ENCODE measurements around the gene A2M.

Gene A2M

DNA sequence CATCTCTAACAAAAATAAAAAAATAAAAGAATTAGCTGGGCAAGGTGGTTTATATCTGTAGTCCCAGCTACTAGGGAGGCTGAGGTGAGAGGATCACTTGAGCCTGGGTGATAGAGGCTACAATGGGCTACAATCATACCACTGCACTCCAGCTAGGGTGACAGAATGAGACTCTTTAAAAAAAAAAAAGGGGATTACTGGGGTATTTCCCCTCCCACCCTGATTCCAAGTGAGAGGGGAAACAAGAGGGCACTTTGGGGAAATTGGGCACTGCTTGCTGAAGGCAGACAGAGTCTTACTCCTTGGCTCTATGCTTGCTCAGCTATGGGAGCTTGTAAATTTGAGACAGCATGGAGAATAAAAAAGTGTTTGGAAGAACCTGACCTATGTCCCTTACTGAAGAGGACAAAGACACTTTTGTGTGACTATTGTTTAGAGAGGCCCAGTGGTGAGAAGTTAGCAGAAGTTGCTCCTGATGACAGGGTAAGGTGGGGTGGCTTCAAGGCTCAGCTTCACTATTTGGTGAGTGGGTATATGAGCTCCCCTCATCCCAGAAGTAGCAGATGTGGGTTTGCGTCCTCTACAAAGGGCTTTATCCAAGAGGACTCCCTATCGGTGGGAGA is 82.3 kb downstream of the A2M start:
- no peak for DNase-seq

DNA sequence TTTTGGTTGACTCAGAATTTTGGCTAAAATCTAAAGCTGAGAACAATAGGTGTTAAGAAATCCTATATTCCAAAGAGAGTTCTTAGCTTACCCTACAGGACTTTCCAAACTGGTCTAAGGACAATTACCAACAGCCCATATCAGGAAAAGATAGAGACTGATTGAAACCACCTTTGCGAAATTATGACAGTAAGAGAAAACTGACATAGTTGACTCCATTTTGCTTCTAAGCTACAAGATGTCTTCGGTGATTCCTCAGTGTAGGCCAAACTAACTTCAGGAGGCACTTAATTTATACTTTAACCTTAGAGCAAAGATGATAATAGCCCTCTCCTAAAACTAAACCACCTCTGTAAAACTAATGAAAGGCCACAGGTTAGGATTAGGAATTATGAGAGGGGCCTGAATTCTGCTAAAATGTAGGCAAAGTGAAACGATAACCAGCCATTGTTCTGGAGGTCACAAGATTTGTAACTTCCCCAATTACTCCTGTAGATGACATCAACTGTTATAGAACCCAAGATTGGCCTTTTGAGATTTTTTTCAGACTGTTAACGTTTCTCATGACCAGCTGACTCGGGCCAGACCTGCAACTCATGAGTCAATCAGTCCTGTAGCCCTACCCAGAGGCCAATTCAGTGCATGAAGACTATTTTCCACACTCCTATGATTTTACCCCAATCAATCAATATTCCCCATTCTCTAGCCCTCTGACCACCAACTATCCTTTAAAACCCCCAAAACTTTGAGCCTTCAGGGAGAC is 83.3 kb downstream of the A2M start:
- no peak for DNase-seq

DNA sequence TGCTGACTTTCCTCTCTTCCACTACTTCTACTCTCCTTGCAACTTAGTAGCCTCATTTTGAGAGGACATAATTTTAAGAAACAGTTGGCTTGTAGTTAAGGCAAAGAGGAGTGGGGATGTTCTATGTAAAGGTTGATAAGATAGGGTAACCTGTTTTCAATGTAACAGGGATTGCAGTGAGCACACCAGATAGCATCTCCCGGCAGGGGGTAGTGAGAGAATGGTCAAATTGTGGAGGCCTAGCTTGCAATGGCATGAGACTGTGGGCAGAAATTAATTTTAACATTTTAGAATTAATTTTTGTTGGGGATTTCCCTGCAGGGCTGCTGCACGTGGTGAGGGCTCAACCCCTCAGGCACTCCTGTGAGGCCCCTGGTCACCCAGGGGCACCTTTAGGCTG is 84.9 kb downstream of the A2M start:
- DNase-seq, result no peak

DNA sequence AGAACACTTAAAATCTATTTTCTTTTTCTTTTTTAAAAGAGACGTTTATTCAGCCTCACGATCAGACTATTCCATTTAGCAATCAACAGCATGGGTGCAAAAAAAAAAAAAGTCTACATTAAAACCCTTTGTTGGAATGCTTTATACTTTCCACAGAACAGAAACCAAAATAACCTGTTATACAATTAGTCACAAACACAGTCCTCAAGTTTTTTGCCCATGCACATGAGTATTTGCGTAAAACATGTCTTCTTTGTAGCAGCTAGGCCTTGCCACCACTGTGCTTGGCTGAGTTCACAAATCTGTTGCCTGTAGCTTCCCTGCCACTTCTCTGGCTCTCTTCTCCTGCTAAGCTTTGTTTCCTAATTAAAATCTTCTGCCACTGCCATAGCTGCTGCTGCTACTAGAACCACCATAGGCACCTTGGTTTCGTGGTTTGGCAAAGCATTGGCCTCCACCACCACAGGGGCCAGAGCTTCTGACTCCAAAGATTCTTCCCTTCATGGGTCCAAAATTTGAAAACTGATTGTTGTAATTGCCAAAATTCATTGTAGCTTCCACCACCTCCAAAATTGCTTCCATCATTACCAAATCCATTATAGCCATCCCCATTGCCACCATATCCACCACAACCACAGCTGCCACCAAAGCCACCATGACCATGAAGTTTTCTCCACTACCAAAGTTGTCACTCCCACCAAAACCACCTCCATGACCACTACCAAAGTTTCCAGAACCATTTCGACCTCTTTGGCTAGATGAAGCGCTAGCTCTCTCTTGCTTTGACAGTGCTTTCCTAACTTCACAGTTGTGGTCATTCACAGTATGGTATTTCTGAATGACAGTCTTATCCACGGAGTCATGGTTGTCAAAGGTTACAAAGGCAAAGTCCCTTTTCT is 88.3 kb downstream of the A2M start:
- peak; percentile 47 to 54 for DNase-seq

DNA sequence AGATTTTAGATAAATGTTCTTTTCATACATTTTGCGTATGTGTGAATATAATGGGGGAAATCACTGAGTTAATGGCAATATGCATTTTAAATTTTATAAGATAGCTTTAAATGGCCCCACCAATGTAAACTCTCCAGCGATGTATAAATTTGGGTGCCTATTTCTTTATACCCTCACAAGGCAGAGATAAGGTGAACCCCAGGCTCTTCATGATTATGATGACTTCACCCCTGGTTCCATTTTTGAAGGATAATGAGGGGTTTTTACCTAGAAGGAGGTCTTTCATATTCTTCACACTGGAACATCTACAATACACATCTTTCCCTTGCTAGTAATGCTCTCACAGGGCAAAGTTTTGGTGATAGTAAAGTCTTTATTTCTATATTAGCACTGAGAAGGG is 91.2 kb downstream of the A2M start:
- no peak for DNase-seq

DNA sequence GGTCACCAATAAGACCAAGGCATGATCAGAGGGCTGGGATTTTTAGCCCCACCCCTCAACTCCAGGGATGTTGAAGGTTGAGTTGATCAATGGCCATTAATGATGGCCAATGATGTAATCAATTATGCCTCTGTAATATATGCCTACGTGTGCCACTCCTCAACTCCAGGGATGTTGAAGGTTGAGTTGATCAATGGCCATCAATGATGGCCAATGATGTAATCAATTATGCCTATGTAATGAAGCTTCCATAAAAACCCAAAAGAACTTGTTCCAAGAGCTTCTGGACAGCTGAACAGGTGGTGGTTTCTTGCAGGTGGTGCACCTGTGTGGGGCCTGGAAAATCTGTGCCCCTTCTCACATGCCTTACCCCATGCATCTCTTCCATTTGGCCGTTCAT is 93.1 kb downstream of the A2M start:
- DNase-seq, result no peak
